Right lung (tissue), 5 donors: ENCODE measurements around the gene STPG2. TPM values are rescaled to one million over a fixed set of nuclear protein-coding genes. Genes with fewer than 3 reads are reported as not detected.
"Not testable (repeated sequence)": the region's sequence is repeated elsewhere in the genome, so short reads cannot be mapped to it uniquely, and the experiment has no call there.

Experiments
- DNase-seq, 2 donors: peaks; one replicate each; pipeline ENCODE4 v3.0.0-alpha.2; 2013
- polyA plus RNA-seq, 5 donors: library from polyadenylated mRNA; unstranded; fragments of 120-200 nt; gene quantifications; one replicate each; pipeline versions ENCODE4 v1.2.1 to v1.2.3, GENCODE V29; 2013; ENCODE audit warnings: inconsistent platforms in 1 of 5, low replicate concordance in 1 of 5; ENCODE audit not compliant: insufficient read length in 5 of 5, insufficient read depth in 1 of 5

STPG2 gene
- polyA plus RNA-seq, 5 donors, result 0.14 to 0.39 (median 0.32) TPM

GRCh38 chr4:97645071-97645821, 498.0 kb downstream of the STPG2 start:
- no peak for DNase-seq

- DNase-seq, result no peak
These were observed 500.1 kb downstream of the STPG2 start for GRCh38 chr4:97643179-97643578.

GRCh38 chr4:97639961-97640360, 503.3 kb downstream of the STPG2 start:
- no peak for DNase-seq

GRCh38 chr4:97633831-97634230, 509.4 kb downstream of the STPG2 start:
- DNase-seq, result not testable (repeated sequence)

GRCh38 chr4:97627750-97628149, 515.5 kb downstream of the STPG2 start:
- DNase-seq, result no peak

- DNase-seq, result no peak
These were observed 519.1 kb downstream of the STPG2 start for GRCh38 chr4:97624204-97624603.

GRCh38 chr4:97605932-97606331, 537.3 kb downstream of the STPG2 start:
- DNase-seq, result no peak

- DNase-seq, result no peak
These were observed 550.0 kb downstream of the STPG2 start for GRCh38 chr4:97593248-97593647.

- no peak for DNase-seq
These were observed 553.0 kb downstream of the STPG2 start for GRCh38 chr4:97590266-97590665.

- DNase-seq, result no peak
These were observed 553.6 kb downstream of the STPG2 start for GRCh38 chr4:97589481-97590196.

- no peak for DNase-seq
These were observed 555.4 kb downstream of the STPG2 start for GRCh38 chr4:97587912-97588311.

GRCh38 chr4:97585274-97585673, 558.0 kb downstream of the STPG2 start:
- no peak for DNase-seq

GRCh38 chr4:97582890-97583289, 560.4 kb downstream of the STPG2 start:
- no peak for DNase-seq

GRCh38 chr4:97577004-97577403, 566.3 kb downstream of the STPG2 start:
- DNase-seq, result peak; percentile 6 to 10

- no peak for DNase-seq
These were observed 583.3 kb downstream of the STPG2 start for GRCh38 chr4:97560009-97560408.

GRCh38 chr4:97558204-97558778, 585.0 kb downstream of the STPG2 start:
- peak in 1 of 2 donors; percentile 0 for DNase-seq

GRCh38 chr4:97550637-97551036, 592.6 kb downstream of the STPG2 start:
- DNase-seq, result not testable (repeated sequence)

GRCh38 chr4:97548943-97549583, 594.2 kb downstream of the STPG2 start:
- no peak for DNase-seq

GRCh38 chr4:97548186-97548585, 595.1 kb downstream of the STPG2 start:
- no peak for DNase-seq

- no peak for DNase-seq
These were observed 611.9 kb downstream of the STPG2 start for GRCh38 chr4:97531351-97531750.

- DNase-seq, result no peak
These were observed 612.6 kb downstream of the STPG2 start for GRCh38 chr4:97530676-97531075.

GRCh38 chr4:97525236-97525635, 618.0 kb downstream of the STPG2 start:
- DNase-seq, result no peak
